OCI-LY7 (cell line): Measurements from ENCODE around the gene ARHGAP26. TPM values are rescaled to one million over a fixed set of nuclear protein-coding genes. Genes with fewer than 3 reads are reported as not detected.

Source experiments
- BruUV-seq: library from RNA; stranded (reverse); fragments of 400-500 nt; replicated peaks from 2 replicates; lab custom pipeline; 2021; lab: Mats Ljungman, UMichigan
- CTCF ChIA-PET: fragments of 300-600 bp; sonication (Branson Sonifier 250); formaldehyde crosslinking; loops from one replicate; lab custom pipeline; 2022; ENCODE audit warnings: antibody characterized with exemption; ENCODE audit not compliant: unreplicated experiment; lab: Charles Lee
- POLR2A ChIA-PET: fragments of 300-600 bp; sonication (Branson Sonifier 250); formaldehyde crosslinking; loops from one replicate; lab custom pipeline; 2022; ENCODE audit warnings: antibody characterized with exemption; lab: Charles Lee
- DNase-seq: peaks from one replicate; pipeline ENCODE4 v3.0.0-alpha.2; 2015; ENCODE audit warnings: low spot score
- H2AFZ ChIP-seq: fragments of 200-600 bp; sonication (generic), shearing (Covaris generic); 2 replicates; pipeline ENCODE4 v1.6.1; 2014; ENCODE audit warnings: mild to moderate bottlenecking, antibody characterized with exemption, low read length, moderate library complexity
- H3K27ac ChIP-seq: fragments of 200-600 bp; sonication (generic); 2 replicates; pipeline ENCODE4 v1.5.1; 2014; ENCODE audit warnings: mixed run types, low read depth, mild to moderate bottlenecking, moderate library complexity, low read length, inconsistent platforms; ENCODE audit not compliant: poor library complexity, severe bottlenecking
- H3K36me3 ChIP-seq: fragments of 200-600 bp; sonication (generic); 2 replicates; pipeline ENCODE4 v1.6.1; 2014; ENCODE audit warnings: mild to moderate bottlenecking, antibody characterized with exemption, low read length, moderate library complexity, mixed read lengths; ENCODE audit not compliant: insufficient read depth
- H3K4me1 ChIP-seq: fragments of 200-600 bp; sonication (generic); 2 replicates; pipeline ENCODE4 v1.5.1; 2014; ENCODE audit warnings: mild to moderate bottlenecking, low read length; ENCODE audit not compliant: insufficient read depth, poor library complexity, severe bottlenecking
- H3K4me2 ChIP-seq: fragments of 200-600 bp; sonication (generic); 2 replicates; pipeline ENCODE4 v1.6.1; 2014; ENCODE audit warnings: mild to moderate bottlenecking, low read length
- H3K4me3 ChIP-seq: fragments of 200-600 bp; sonication (generic); 2 replicates; pipeline ENCODE4 v1.5.1; 2014; ENCODE audit warnings: mild to moderate bottlenecking, low read depth, low read length; ENCODE audit not compliant: poor library complexity, severe bottlenecking
- H3K79me2 ChIP-seq: fragments of 200-600 bp; sonication (generic); 2 replicates; pipeline ENCODE4 v1.6.1; 2016; ENCODE audit warnings: low read depth, mild to moderate bottlenecking, low read length, moderate library complexity, mixed read lengths; ENCODE audit not compliant: insufficient read depth
- H3K9me2 ChIP-seq: fragments of 200-600 bp; sonication (generic); 2 replicates; pipeline ENCODE4 v1.6.1; 2016; ENCODE audit warnings: mild to moderate bottlenecking, low read length, mixed read lengths; ENCODE audit not compliant: insufficient read depth
- H3K9me3 ChIP-seq: fragments of 200-600 bp; sonication (generic); 2 replicates; pipeline ENCODE4 v1.6.1; 2014; ENCODE audit warnings: mild to moderate bottlenecking, mixed run types, low read length, mixed read lengths
- H4K20me1 ChIP-seq: fragments of 200-600 bp; sonication (generic); 2 replicates; pipeline ENCODE4 v1.6.1; 2014; ENCODE audit warnings: mild to moderate bottlenecking, antibody characterized with exemption, low read length, moderate library complexity, mixed read lengths; ENCODE audit not compliant: insufficient read depth
- EZH2phosphoT487 ChIP-seq: fragments of 200-600 bp; sonication (generic); IDR thresholded peaks from 2 replicates; pipeline ENCODE4 v1.6.1; 2018; ENCODE audit warnings: low read depth, borderline replicate concordance, mild to moderate bottlenecking, mixed run types, antibody characterized with exemption, low read length, moderate library complexity, mixed read lengths
- intact Hi-C: fragments of 100-400 bp; cut with micrococcal nuclease; formaldehyde crosslinking; loops from one replicate; pipeline ENCODE4 v1.10.0; 2022; ENCODE audit not compliant: unreplicated experiment
- total RNA-seq, 2 experiments: library from RNA; depleted of rRNA in 1 of 2; stranded (reverse); fragments of >200 nt in 1 of 2; shearing (Covaris generic) in 1 of 2; gene quantifications; 2 replicates each; pipeline ENCODE4 v1.2.3, GENCODE V29; 2014 to 2022
- TF ChIP-seq, protein P1 (sequence below): fragments of 200-600 bp; sonication (generic); conservative IDR thresholded peaks from 2 replicates; pipeline ENCODE4 v1.5.1; 2014; ENCODE audit warnings: mild to moderate bottlenecking, antibody characterized with exemption, low read length, moderate library complexity, mixed read lengths

ARHGAP26 gene
- total RNA-seq, 2 experiments from 2014 or later: 7.0 to 19.1 TPM

- BruUV-seq: no TSS peak
- no peak overlapping the region for H3K4me2 ChIP-seq
- intact Hi-C loops: no loop called here
These were observed 359.0 kb downstream of the ARHGAP26 start for GRCh38 chr5:143129203-143129602.

GRCh38 chr5:143129910-143130612 is 359.9 kb downstream of the ARHGAP26 start:
- POLR2A ChIA-PET: interaction anchor here (0.5 to 1.6 kb wide), 2 partner anchors 127 to 382 kb away, joined by 3 to 4 read pairs; no protein-coding TSS in a partner anchor

More at GRCh38 chr5:143129203-143129602, 359.0 kb downstream of the ARHGAP26 start:
- Histone ChIP-seq H2AFZ (no peak overlapping the region), H3K4me1 (peaks cover 8% of the 10 kb centered on the region), H3K9me3 (no peaks in the 10 kb centered on the region), H3K4me3 (no peak overlapping the region), H4K20me1 (no peaks in the 10 kb centered on the region), H3K9me2 (no peaks in the 10 kb centered on the region), H3K27ac (no peak overlapping the region), H3K36me3 (no peaks in the 10 kb centered on the region), H3K79me2 (no peaks in the 10 kb centered on the region)
- CTCF ChIA-PET: interaction anchor here (1.1 kb wide), 1 partner anchor 138 kb away, joined by 3 read pairs; no protein-coding TSS in a partner anchor
- POLR2A ChIA-PET: interaction anchor here (2.1 to 3.2 kb wide), 2 partner anchors 10 to 16 kb away, joined by 8 to 11 read pairs; no protein-coding TSS in a partner anchor
- no peak for TF ChIP-seq EZH2phosphoT487
- TF ChIP-seq, protein P1, sequence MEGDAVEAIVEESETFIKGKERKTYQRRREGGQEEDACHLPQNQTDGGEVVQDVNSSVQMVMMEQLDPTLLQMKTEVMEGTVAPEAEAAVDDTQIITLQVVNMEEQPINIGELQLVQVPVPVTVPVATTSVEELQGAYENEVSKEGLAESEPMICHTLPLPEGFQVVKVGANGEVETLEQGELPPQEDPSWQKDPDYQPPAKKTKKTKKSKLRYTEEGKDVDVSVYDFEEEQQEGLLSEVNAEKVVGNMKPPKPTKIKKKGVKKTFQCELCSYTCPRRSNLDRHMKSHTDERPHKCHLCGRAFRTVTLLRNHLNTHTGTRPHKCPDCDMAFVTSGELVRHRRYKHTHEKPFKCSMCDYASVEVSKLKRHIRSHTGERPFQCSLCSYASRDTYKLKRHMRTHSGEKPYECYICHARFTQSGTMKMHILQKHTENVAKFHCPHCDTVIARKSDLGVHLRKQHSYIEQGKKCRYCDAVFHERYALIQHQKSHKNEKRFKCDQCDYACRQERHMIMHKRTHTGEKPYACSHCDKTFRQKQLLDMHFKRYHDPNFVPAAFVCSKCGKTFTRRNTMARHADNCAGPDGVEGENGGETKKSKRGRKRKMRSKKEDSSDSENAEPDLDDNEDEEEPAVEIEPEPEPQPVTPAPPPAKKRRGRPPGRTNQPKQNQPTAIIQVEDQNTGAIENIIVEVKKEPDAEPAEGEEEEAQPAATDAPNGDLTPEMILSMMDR: no peak
- no peak for DNase-seq

More at GRCh38 chr5:143129910-143130612, 359.9 kb downstream of the ARHGAP26 start:
- TF ChIP-seq EZH2phosphoT487: no peak
- TF ChIP-seq, protein P1: no peak
- CTCF ChIA-PET: interaction anchor here (1.1 kb wide), 1 partner anchor 137 kb away, joined by 3 read pairs; no protein-coding TSS in a partner anchor
- no peaks in the 10 kb centered on the region for H3K9me2 ChIP-seq
- no peaks in the 10 kb centered on the region for H4K20me1 ChIP-seq
- peaks cover 8% of the 10 kb centered on the region for H3K4me1 ChIP-seq
- no TSS peak for BruUV-seq
- intact Hi-C loops: no loop called here
- no peak for DNase-seq
- H3K4me3 ChIP-seq: no peak overlapping the region
- no peaks in the 10 kb centered on the region for H3K36me3 ChIP-seq
- no peak overlapping the region for H3K27ac ChIP-seq
- no peaks in the 10 kb centered on the region for H3K9me3 ChIP-seq
- H3K4me2 ChIP-seq: no peak overlapping the region
- H3K79me2 ChIP-seq: no peaks in the 10 kb centered on the region
- no peak overlapping the region for H2AFZ ChIP-seq
